Measurements from ENCODE around the gene OVCA2. TPM values are rescaled to one million over a fixed set of nuclear protein-coding genes. Genes with fewer than 3 reads are reported as not detected.

The OVCA2 gene
- total RNA-seq, 1 experiment from 2014 or later: 24.6 TPM

DNA sequence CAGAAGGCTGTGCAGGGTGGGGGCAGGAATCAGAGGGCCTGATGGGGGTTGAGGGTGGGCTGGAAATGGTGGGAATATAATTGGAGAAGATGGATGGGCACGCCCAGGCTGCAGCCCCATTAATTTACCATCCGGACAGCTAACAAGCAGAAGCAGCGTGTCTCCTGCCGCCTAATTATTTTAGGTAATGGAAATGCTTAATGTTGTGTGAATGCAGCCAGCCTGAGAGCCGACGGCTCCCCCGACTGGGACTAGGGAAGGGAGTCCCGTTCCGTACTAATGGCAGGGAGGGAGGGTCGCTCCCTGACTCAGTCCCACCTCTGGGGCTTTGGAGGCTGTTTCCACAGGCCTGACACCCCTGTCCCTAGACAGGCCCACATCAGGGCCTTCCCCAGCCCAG lies 4.7 kb upstream of the OVCA2 start:
- H4K20me1 ChIP-seq (ENCODE audit: control insufficient read depth, insufficient read depth, insufficient read length): no peaks in the 10 kb centered on the region
- no peak overlapping the region for H4K5ac ChIP-seq (ENCODE audit: insufficient read length, low read depth, low read length)
- no peak overlapping the region for H3K4me3 Mint-ChIP-seq
- peaks cover 6% of the 10 kb centered on the region for H3K23me2 ChIP-seq (ENCODE audit: insufficient read length, low read depth, low read length, poor library complexity, severe bottlenecking)
- no peak overlapping the region for H2BK120ac ChIP-seq (ENCODE audit: low read depth, low read length, poor library complexity, severe bottlenecking)
- H3K4me1 ChIP-seq (ENCODE audit: insufficient read depth, low read length): no peaks in the 10 kb centered on the region
- no peak overlapping the region for H3K27ac ChIP-seq (ENCODE audit: insufficient read length, low read depth, low read length)
- H3K9me3 Mint-ChIP-seq: no peaks in the 10 kb centered on the region; a peak in 1 of 5 replicates
- H3K9ac ChIP-seq (ENCODE audit: extremely low read depth, insufficient read length, low read length): no peak overlapping the region
- no peaks in the 10 kb centered on the region for H3K27me3 Mint-ChIP-seq (ENCODE audit: low read depth)
- no peak overlapping the region for H3K56ac ChIP-seq (ENCODE audit: insufficient read length, low read depth, low read length)
- no peak overlapping the region for H2AK5ac ChIP-seq (ENCODE audit: insufficient read length, low read length)
- no peak overlapping the region for H4K91ac ChIP-seq (ENCODE audit: insufficient read length, low read depth, low read length)
- no peak overlapping the region for H3K4me2 ChIP-seq (ENCODE audit: insufficient read depth, insufficient read length, low read length)
- no peak overlapping the region for H2BK5ac ChIP-seq (ENCODE audit: insufficient read length, low read length)
- no peaks in the 10 kb centered on the region for H3K79me2 ChIP-seq (ENCODE audit: insufficient read depth, low read length)
- H3K9me3 ChIP-seq (ENCODE audit: control insufficient read depth, low read depth, low read length): no peaks in the 10 kb centered on the region
- TF ChIP-seq, protein P1, sequence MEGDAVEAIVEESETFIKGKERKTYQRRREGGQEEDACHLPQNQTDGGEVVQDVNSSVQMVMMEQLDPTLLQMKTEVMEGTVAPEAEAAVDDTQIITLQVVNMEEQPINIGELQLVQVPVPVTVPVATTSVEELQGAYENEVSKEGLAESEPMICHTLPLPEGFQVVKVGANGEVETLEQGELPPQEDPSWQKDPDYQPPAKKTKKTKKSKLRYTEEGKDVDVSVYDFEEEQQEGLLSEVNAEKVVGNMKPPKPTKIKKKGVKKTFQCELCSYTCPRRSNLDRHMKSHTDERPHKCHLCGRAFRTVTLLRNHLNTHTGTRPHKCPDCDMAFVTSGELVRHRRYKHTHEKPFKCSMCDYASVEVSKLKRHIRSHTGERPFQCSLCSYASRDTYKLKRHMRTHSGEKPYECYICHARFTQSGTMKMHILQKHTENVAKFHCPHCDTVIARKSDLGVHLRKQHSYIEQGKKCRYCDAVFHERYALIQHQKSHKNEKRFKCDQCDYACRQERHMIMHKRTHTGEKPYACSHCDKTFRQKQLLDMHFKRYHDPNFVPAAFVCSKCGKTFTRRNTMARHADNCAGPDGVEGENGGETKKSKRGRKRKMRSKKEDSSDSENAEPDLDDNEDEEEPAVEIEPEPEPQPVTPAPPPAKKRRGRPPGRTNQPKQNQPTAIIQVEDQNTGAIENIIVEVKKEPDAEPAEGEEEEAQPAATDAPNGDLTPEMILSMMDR (conservative IDR thresholded peaks at IDR 0.05): no peak
- H2BK12ac ChIP-seq (ENCODE audit: insufficient read length, low read depth, low read length): no peak overlapping the region
- H3K27me3 ChIP-seq (ENCODE audit: insufficient read depth, low read length): no peaks in the 10 kb centered on the region
- no peak overlapping the region for H3T11ph ChIP-seq (ENCODE audit: low read length)
- WGBS (ENCODE audit: extremely low coverage, insufficient read length, low lambda C conversion rate): no CpG with 5 or more reads among the region's 10 CpGs
- no peak overlapping the region for H3K4ac ChIP-seq (ENCODE audit: low read depth, low read length)
- no peak overlapping the region for H4K8ac ChIP-seq (replicated peaks; ENCODE audit: insufficient read length, low read depth, low read length)
- no peak overlapping the region for H3K23ac ChIP-seq (ENCODE audit: insufficient read length, low read depth, low read length)
- H3K27ac Mint-ChIP-seq: no peak overlapping the region; a peak in 1 of 7 replicates
- H2BK15ac ChIP-seq (ENCODE audit: low read depth, low read length): no peak overlapping the region
- DNase-seq: no peak
- no peak overlapping the region for H3K14ac ChIP-seq (ENCODE audit: insufficient read depth, low read length)
- H2AFZ ChIP-seq (ENCODE audit: low read length): no peak overlapping the region
- H3K36me3 Mint-ChIP-seq (ENCODE audit: insufficient read depth in 1 of 3, low read depth in 3 of 3): peaks cover 0 to 13% (median 11%) of the 10 kb centered on the region in 3 experiments; a peak in 6 of 7 replicates
- H2BK20ac ChIP-seq (ENCODE audit: low read depth, low read length, poor library complexity, severe bottlenecking): no peak overlapping the region
- no peak overlapping the region for H3K18ac ChIP-seq (ENCODE audit: insufficient read length, low read depth, low read length)
- no peaks in the 10 kb centered on the region for H3K79me1 ChIP-seq (ENCODE audit: insufficient read depth, low read depth, low read length, poor library complexity, severe bottlenecking)
- H3K4me1 Mint-ChIP-seq: peaks cover 2 to 28% of the 10 kb centered on the region in 2 experiments

Measured in H9 (cell line).